ENCODE results near the gene ADGRG3. TPM values are rescaled to one million over a fixed set of nuclear protein-coding genes. Genes with fewer than 3 reads are reported as not detected.

Gene ADGRG3
- total and polyA plus RNA-seq, 2 experiments from 2014 or later = not detected

- Histone ChIP-seq H3K4me3 (no peak within 1 kb of the TSS), H3K4me2 (ENCODE audit: unreplicated experiment) (no peak within 1 kb of the TSS), H3K36me3 (ENCODE audit: low read depth) (no peaks in the 10 kb centered on the region), H2AFZ (no peak within 1 kb of the TSS), H3K9me3 (ENCODE audit: low read depth) (no peaks in the 10 kb centered on the region), H3F3A (ENCODE audit: insufficient read depth) (no peaks in the 10 kb centered on the region), H3K4me1 (ENCODE audit: insufficient read depth) (no peaks in the 10 kb centered on the region), H3K9ac (no peak within 1 kb of the TSS), H3K79me2 (ENCODE audit: insufficient read depth) (no peaks in the 10 kb centered on the region), H3K27me3 (replicated peaks; ENCODE audit: insufficient read depth) (no peaks in the 10 kb centered on the region; the same call in 1 of the 2 replicates), H3K9me2 (ENCODE audit: insufficient read depth) (no peaks in the 10 kb centered on the region), H3K27ac (no peak within 1 kb of the TSS), H4K20me1 (ENCODE audit: insufficient read depth) (no peaks in the 10 kb centered on the region)
- WGBS, 2 experiments (ENCODE audit: low coverage in 1 of 2, low lambda C conversion rate in 2 of 2, missing lambda C conversion rate in 2 of 2) = 35 to 42% methylated on average over 8 of the region's 8 CpGs
- peak; percentile 38 for DNase-seq
- in situ Hi-C loops (cut with MboI) = no loop called here
- no peak for TF ChIP-seq EZH2 (IDR thresholded peaks at IDR 0.05; ENCODE audit: insufficient read depth, poor library complexity, severe bottlenecking)
- no peak for TF ChIP-seq EZH2phosphoT487 (IDR thresholded peaks at IDR 0.05; ENCODE audit: insufficient read depth, low read depth)
Observed at GRCh38 chr16:57694725-57695679, 26.9 kb downstream of the ADGRG3 start, which contains the start of gene DRC7. TSS of gene DRC7 (plus strand) at chr16:57694806. CDS start at chr16:57697950, 3,144 bp downstream.

- Histone ChIP-seq H3F3A (ENCODE audit: insufficient read depth) (no peaks in the 10 kb centered on the region), H3K4me2 (ENCODE audit: unreplicated experiment) (no peak overlapping the region), H3K4me1 (ENCODE audit: insufficient read depth) (no peaks in the 10 kb centered on the region), H3K79me2 (ENCODE audit: insufficient read depth) (no peaks in the 10 kb centered on the region), H3K4me3 (no peak overlapping the region), H4K20me1 (ENCODE audit: insufficient read depth) (no peaks in the 10 kb centered on the region), H3K27me3 (replicated peaks; ENCODE audit: insufficient read depth) (no peaks in the 10 kb centered on the region; the same call in 1 of the 2 replicates), H3K9me2 (ENCODE audit: insufficient read depth) (no peaks in the 10 kb centered on the region), H3K27ac (no peak overlapping the region), H3K9ac (no peak overlapping the region), H3K36me3 (ENCODE audit: low read depth) (no peaks in the 10 kb centered on the region), H3K9me3 (ENCODE audit: low read depth) (no peaks in the 10 kb centered on the region), H2AFZ (no peak overlapping the region)
- in situ Hi-C loops (cut with MboI) = no loop called here
- no peak for DNase-seq
- TF ChIP-seq EZH2phosphoT487 (IDR thresholded peaks at IDR 0.05; ENCODE audit: insufficient read depth, low read depth) (no peak), EZH2 (IDR thresholded peaks at IDR 0.05; ENCODE audit: insufficient read depth, poor library complexity, severe bottlenecking) (no peak)
- WGBS, 2 experiments (ENCODE audit: low coverage in 1 of 2, low lambda C conversion rate in 2 of 2, missing lambda C conversion rate in 2 of 2) = 38 to 40% methylated on average over 5 of the region's 5 CpGs
Observed at GRCh38 chr16:57695680-57696069, 27.6 kb downstream of the ADGRG3 start.

GRCh38 chr16:57696240-57696639 is 28.1 kb downstream of the ADGRG3 start:
- no peaks in the 10 kb centered on the region; the same call in 1 of the 2 replicates for H3K27me3 ChIP-seq (replicated peaks; ENCODE audit: insufficient read depth)
- no peak overlapping the region for H2AFZ ChIP-seq
- WGBS, 2 experiments (ENCODE audit: low coverage in 1 of 2, low lambda C conversion rate in 2 of 2, missing lambda C conversion rate in 2 of 2) = 42 to 46% methylated on average over 7 of the region's 7 CpGs
- no peaks in the 10 kb centered on the region for H3K36me3 ChIP-seq (ENCODE audit: low read depth)
- H3K9me3 ChIP-seq (ENCODE audit: low read depth) = no peaks in the 10 kb centered on the region
- no peaks in the 10 kb centered on the region for H3K79me2 ChIP-seq (ENCODE audit: insufficient read depth)
- H3K4me2 ChIP-seq (ENCODE audit: unreplicated experiment) = no peak overlapping the region
- H3K4me1 ChIP-seq (ENCODE audit: insufficient read depth) = no peaks in the 10 kb centered on the region
- H3K9me2 ChIP-seq (ENCODE audit: insufficient read depth) = no peaks in the 10 kb centered on the region
- no peaks in the 10 kb centered on the region for H3F3A ChIP-seq (ENCODE audit: insufficient read depth)
- no peak for TF ChIP-seq EZH2phosphoT487 (IDR thresholded peaks at IDR 0.05; ENCODE audit: insufficient read depth, low read depth)
- TF ChIP-seq EZH2 (IDR thresholded peaks at IDR 0.05; ENCODE audit: insufficient read depth, poor library complexity, severe bottlenecking) = no peak
- no peak overlapping the region for H3K4me3 ChIP-seq
- no peak overlapping the region for H3K9ac ChIP-seq
- H3K27ac ChIP-seq = no peak overlapping the region
- H4K20me1 ChIP-seq (ENCODE audit: insufficient read depth) = no peaks in the 10 kb centered on the region
- DNase-seq = no peak
- in situ Hi-C loops (cut with MboI) = no loop called here

GRCh38 chr16:57697896-57698537 is 29.9 kb downstream of the ADGRG3 start:
- TF ChIP-seq EZH2 (IDR thresholded peaks at IDR 0.05; ENCODE audit: insufficient read depth, poor library complexity, severe bottlenecking) (no peak), EZH2phosphoT487 (IDR thresholded peaks at IDR 0.05; ENCODE audit: insufficient read depth, low read depth) (no peak)
- H3K27ac ChIP-seq = no peak overlapping the region
- no peak overlapping the region for H3K4me2 ChIP-seq (ENCODE audit: unreplicated experiment)
- no peak for DNase-seq
- in situ Hi-C loops (cut with MboI) = no loop called here
- no peaks in the 10 kb centered on the region for H3K4me1 ChIP-seq (ENCODE audit: insufficient read depth)
- no peak overlapping the region for H3K4me3 ChIP-seq
- H3K9me2 ChIP-seq (ENCODE audit: insufficient read depth) = no peaks in the 10 kb centered on the region
- H3K79me2 ChIP-seq (ENCODE audit: insufficient read depth) = no peaks in the 10 kb centered on the region
- H3K9ac ChIP-seq = no peak overlapping the region
- 74 to 78% methylated on average over 15 to 17 of the region's 17 CpGs for WGBS, 2 experiments (ENCODE audit: low coverage in 1 of 2, low lambda C conversion rate in 2 of 2, missing lambda C conversion rate in 2 of 2)
- H4K20me1 ChIP-seq (ENCODE audit: insufficient read depth) = no peaks in the 10 kb centered on the region
- H3K36me3 ChIP-seq (ENCODE audit: low read depth) = no peaks in the 10 kb centered on the region
- no peak overlapping the region for H2AFZ ChIP-seq
- no peaks in the 10 kb centered on the region; the same call in 1 of the 2 replicates for H3K27me3 ChIP-seq (replicated peaks; ENCODE audit: insufficient read depth)
- H3K9me3 ChIP-seq (ENCODE audit: low read depth) = no peaks in the 10 kb centered on the region
- H3F3A ChIP-seq (ENCODE audit: insufficient read depth) = no peaks in the 10 kb centered on the region
